K562 (cell line): Measurements from ENCODE around the gene MAP3K4. TPM values are rescaled to one million over a fixed set of nuclear protein-coding genes. Genes with fewer than 3 reads are reported as not detected.

ENCODE experiments used
- ATAC-seq: fragments of 200-7000 bp; cut with Tn5 transposase; 3 replicates; pipeline ENCODE4 v1.9.1; 2020; ENCODE audit warnings: moderate library complexity
- BruUV-seq: library from RNA; stranded (reverse); fragments of 400-500 nt; replicated peaks from 2 replicates; lab custom pipeline; 2021; lab: Mats Ljungman, UMichigan
- CTCF ChIA-PET: fragments of 300-600 bp; formaldehyde crosslinking; extraction: SDS; loops from one replicate; lab custom pipeline; 2021; ENCODE audit warnings: low intra/inter-chr PET ratio; lab: Yijun Ruan, JAX
- POLR2A ChIA-PET: fragments of 300-600, 350-650 bp; sonication (Branson Sonifier 250); formaldehyde crosslinking; extraction: SDS; loops from one replicate; lab custom pipeline; 2021; ENCODE audit warnings: antibody characterized with exemption, inconsistent platforms; lab: Yijun Ruan, JAX
- DNase-seq, 4 experiments: peaks; one replicate each; pipeline versions ENCODE4 v3.0.0 to v3.0.0-alpha.2; 2011 to 2018; ENCODE audit warnings: low spot score in 3 of 4, mixed read lengths in 3 of 4; ENCODE audit errors: extremely low read depth in 1 of 4
- FAIRE-seq: peaks from 2 replicates; lab custom pipeline; 2011; peaks lifted over from hg19 to GRCh38; lab: Jason Lieb, UNC
- H2AFZ ChIP-seq: 2 replicates; pipeline ENCODE4 v1.6.0; 2011; ENCODE audit warnings: low read depth, low read length, control low read depth, inconsistent platforms
- H3K27ac ChIP-seq: fragments of 200-600 bp; 3 replicates; pipeline ENCODE4 v1.8.0; 2011; ENCODE audit warnings: low read depth, mild to moderate bottlenecking, control low read depth, inconsistent platforms, low read length, moderate library complexity, mixed read lengths; ENCODE audit errors: extremely low read depth
- H3K27me3 ChIP-seq, 2 experiments: fragments of 300-600 bp in 1 of 2; 2 replicates in 1 of 2; 3 replicates in 1 of 2; pipeline versions ENCODE4 v1.6.0 to v1.8.0; 2011; ENCODE audit warnings: inconsistent platforms in 2 of 2, low read length in 2 of 2, mild to moderate bottlenecking in 1 of 2, mixed read lengths in 1 of 2, moderate library complexity in 1 of 2; ENCODE audit not compliant: control insufficient read depth in 2 of 2, insufficient read depth in 2 of 2
- H3K36me3 ChIP-seq: fragments of 300-600 bp; 3 replicates; pipeline ENCODE4 v1.8.0; 2011; ENCODE audit warnings: mild to moderate bottlenecking, low read length, inconsistent platforms; ENCODE audit not compliant: control insufficient read depth, insufficient read depth
- H3K4me1 ChIP-seq, 2 experiments: fragments of 200-600 bp in 1 of 2; replicated peaks in 1 of 2; 2 replicates in 1 of 2; 3 replicates in 1 of 2; pipeline versions ENCODE4 v1.5.1 to v1.8.0; 2011; ENCODE audit warnings: inconsistent platforms in 2 of 2, low read length in 2 of 2, mild to moderate bottlenecking in 1 of 2, mixed read lengths in 1 of 2, moderate library complexity in 1 of 2; ENCODE audit not compliant: control insufficient read depth in 2 of 2, insufficient read depth in 2 of 2
- H3K4me2 ChIP-seq: 2 replicates; pipeline ENCODE4 v1.6.1; 2011; ENCODE audit warnings: low read length, control low read depth, inconsistent platforms, mixed read lengths; ENCODE audit not compliant: insufficient read depth
- H3K4me3 ChIP-seq: fragments of 200-600 bp; sonication (generic), shearing (Covaris generic); 2 replicates; pipeline ENCODE4 v1.5.1; 2016; ENCODE audit warnings: control low read depth, inconsistent platforms
- H3K79me2 ChIP-seq: fragments of 200-600 bp; 3 replicates; pipeline ENCODE4 v1.8.0; 2011; ENCODE audit warnings: low read length, inconsistent platforms; ENCODE audit not compliant: control insufficient read depth, insufficient read depth
- H3K9ac ChIP-seq, 2 experiments: 2 replicates each; pipeline versions ENCODE4 v1.6.0 to v1.6.1; 2011; ENCODE audit warnings: low read depth in 2 of 2, low read length in 2 of 2, control low read depth in 1 of 2, inconsistent platforms in 1 of 2, mild to moderate bottlenecking in 1 of 2, mixed read lengths in 1 of 2; ENCODE audit not compliant: insufficient read depth in 1 of 2
- H3K9me1 ChIP-seq: one replicate; pipeline ENCODE4 v1.6.0; 2011; ENCODE audit warnings: inconsistent platforms, mild to moderate bottlenecking, low read length, moderate library complexity; ENCODE audit not compliant: control insufficient read depth, insufficient read depth
- H3K9me3 ChIP-seq: replicated peaks from 2 replicates; pipeline ENCODE4 v1.5.1; 2011; ENCODE audit warnings: low read depth, low read length, inconsistent platforms; ENCODE audit not compliant: control insufficient read depth, insufficient read depth
- H4K20me1 ChIP-seq: replicated peaks from 2 replicates; pipeline ENCODE4 v1.6.1; 2011; ENCODE audit warnings: low read length, inconsistent platforms, mixed read lengths; ENCODE audit not compliant: control insufficient read depth, insufficient read depth
- DEAF1 ChIP-seq: fragments of 450-650 bp; formaldehyde crosslinking; IDR thresholded peaks from 2 replicates; pipeline ENCODE4 v1.4.0; 2020; ENCODE audit warnings: mild to moderate bottlenecking, moderate library complexity
- E2F6 ChIP-seq, 2 experiments: IDR thresholded peaks; 2 replicates each; pipeline ENCODE4 v1.6.1; 2011; ENCODE audit warnings: borderline replicate concordance in 1 of 2, control low read depth in 1 of 2, low read depth in 1 of 2, low read length in 1 of 2, mild to moderate bottlenecking in 1 of 2, mixed read lengths in 1 of 2, moderate library complexity in 1 of 2; ENCODE audit not compliant: insufficient read depth in 1 of 2, insufficient read length in 1 of 2, poor library complexity in 1 of 2, severe bottlenecking in 1 of 2; ENCODE audit errors: extremely low read depth in 1 of 2
- ELK1 ChIP-seq: sonication (generic); formaldehyde crosslinking; IDR thresholded peaks from 2 replicates; pipeline ENCODE4 v1.8.1; 2022; ENCODE audit warnings: missing genetic modification reagents
- FUS ChIP-seq: fragments of 200-400 bp; formaldehyde crosslinking; optimal IDR thresholded peaks from 2 replicates; pipeline ENCODE3; 2017; ENCODE audit warnings: low read depth, low read length
- WGBS: fragments of 100-300 bp; shearing (Covaris generic); methylation state at CpG from one replicate; pipeline ENCODE4 v1.1.6; 2016; ENCODE audit warnings: low coverage, mixed read lengths; ENCODE audit not compliant: insufficient coverage; ENCODE audit errors: missing lambda C conversion rate; 5-methylcytosine and 5-hydroxymethylcytosine counted together
- in situ Hi-C: fragments of 300-500 bp; cut with MboI; formaldehyde crosslinking; loops from 4 replicates; pipeline ENCODE4 v1.15.0; 2018; ENCODE audit warnings: inconsistent platforms, mixed read lengths
- intact Hi-C: fragments of 100-400 bp; cut with micrococcal nuclease; formaldehyde crosslinking; loops from 2 replicates; pipeline ENCODE4 v1.14.2; 2022
- polyA plus RNA-seq, 8 experiments: library from polyadenylated mRNA; depleted of rRNA in 4 of 8; stranded (reverse) in 5 of 8; unstranded in 3 of 8; fragments of >200 nt; fragmentation: Nextera tagmentation in 2 of 8; fragmentation: Illumina TruSeq in 1 of 8; extraction: Ambion mirVana in 2 of 8; extraction: Trizol in 1 of 8; gene quantifications; 2 replicates each; pipeline versions ENCODE4 v1.2.1 to v1.2.3, GENCODE V29; 2011 to 2014; ENCODE audit warnings: inconsistent platforms in 1 of 8, missing spikeins in 1 of 8
- total RNA-seq, 7 experiments: library from RNA; depleted of rRNA in 6 of 7; stranded (reverse); fragments of >200 nt in 6 of 7; fragmentation: Illumina TruSeq in 2 of 7; extraction: Trizol in 2 of 7; gene quantifications; 2 replicates each; pipeline versions ENCODE4 v1.2.1 to v1.2.3, GENCODE V29; 2011 to 2021; ENCODE audit warnings: low replicate concordance in 1 of 7

Gene MAP3K4
- total and polyA plus RNA-seq, 9 of the 15 experiments (the other 6 are each of a cell fraction or from before 2014, with no cell fraction given), result 21.0 to 77.2 (median 48.9) TPM

GRCh38 chr6:160960839-160961238 is 30.7 kb upstream of the MAP3K4 start:
- no peak overlapping the region for H3K4me3 ChIP-seq
- intact Hi-C loops, result no loop called here
- ChIA-PET POLR2A (interaction anchor here (1.0 to 1.3 kb wide), 2 partner anchors 10 to 13 kb away, joined by 3 to 4 read pairs; no protein-coding TSS in a partner anchor), CTCF (no interaction called here)
- H3K36me3 ChIP-seq, result no peaks in the 10 kb centered on the region
- no peak for FAIRE-seq
- ATAC-seq, result no peak
- TF ChIP-seq DEAF1 (CRISPR knock-in tag), result no peak
- no peak for TF ChIP-seq E2F6 (IDR thresholded peaks at IDR 0.05; ENCODE audit: borderline replicate concordance in 1 of 2, extremely low read depth in 1 of 2, insufficient read depth in 1 of 2, insufficient read length in 1 of 2, low read depth in 1 of 2, low read length in 1 of 2, poor library complexity in 1 of 2, severe bottlenecking in 1 of 2)
- no peak for TF ChIP-seq ELK1 (CRISPR knock-in tag)
- TF ChIP-seq FUS, result no peak
- no peaks in the 10 kb centered on the region for H3K9me1 ChIP-seq
- no peaks in the 10 kb centered on the region for H4K20me1 ChIP-seq
- H3K27me3 ChIP-seq, result peaks cover 0 to 14% of the 10 kb centered on the region in 2 experiments; a peak in 1 of 5 replicates
- no peak overlapping the region for H3K4me2 ChIP-seq
- peaks cover 3 to 5% of the 10 kb centered on the region in 2 experiments; a peak in 4 of 5 replicates for H3K4me1 ChIP-seq
- DNase-seq, result no peak
- no peak overlapping the region for H2AFZ ChIP-seq
- no peak overlapping the region for H3K27ac ChIP-seq
- no peak overlapping the region for H3K9ac ChIP-seq
- no TSS peak for BruUV-seq
- 26% methylated on average over 3 of the region's 3 CpGs for whole genome bisulfite sequencing
- in situ Hi-C loops, result no loop called here
- H3K79me2 ChIP-seq, result no peaks in the 10 kb centered on the region
- no peaks in the 10 kb centered on the region for H3K9me3 ChIP-seq
